ENCODE measurements around the gene KLF11.

KLF11 gene

DNA sequence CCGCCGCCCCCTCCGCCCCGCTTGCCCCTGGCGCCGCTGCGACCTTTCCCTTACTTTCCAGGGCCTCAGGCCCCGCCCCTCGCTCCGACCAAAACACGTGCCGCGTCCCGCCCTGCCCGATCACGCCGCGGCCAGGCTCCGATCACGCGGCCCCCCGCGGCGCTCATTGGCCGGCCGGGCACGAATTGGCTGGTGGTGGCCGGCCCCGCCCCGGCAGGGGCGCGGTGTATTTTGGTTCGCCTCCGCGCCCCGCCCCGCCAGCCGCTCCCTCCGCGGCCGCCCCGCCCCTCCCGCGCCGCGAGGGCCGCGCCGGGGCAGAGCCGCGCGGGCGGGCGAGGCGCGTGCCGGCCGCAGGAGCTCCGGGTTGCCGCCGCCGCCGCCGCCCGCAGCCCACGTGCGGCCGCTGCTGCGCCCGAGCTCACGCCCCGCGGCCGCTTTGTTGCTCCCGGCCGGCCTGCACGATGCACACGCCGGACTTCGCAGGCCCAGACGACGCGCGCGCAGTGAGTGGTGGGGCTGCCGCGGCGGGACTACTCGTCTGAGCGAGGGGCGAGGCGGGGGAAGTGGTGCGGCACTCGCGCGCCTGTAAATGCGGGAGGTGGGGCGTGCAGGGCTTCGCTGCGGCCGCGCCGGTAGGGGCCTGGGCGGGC lies at the start of gene KLF11:
Gene KLF11 (plus strand): TSS at position 295 of the 650 bp plus-strand sequence. CDS start 167 bp downstream, at position 462.
- H3K4me3 ChIP-seq: peak within 1 kb of the TSS; percentile 93
- TF ChIP-seq, protein P1, sequence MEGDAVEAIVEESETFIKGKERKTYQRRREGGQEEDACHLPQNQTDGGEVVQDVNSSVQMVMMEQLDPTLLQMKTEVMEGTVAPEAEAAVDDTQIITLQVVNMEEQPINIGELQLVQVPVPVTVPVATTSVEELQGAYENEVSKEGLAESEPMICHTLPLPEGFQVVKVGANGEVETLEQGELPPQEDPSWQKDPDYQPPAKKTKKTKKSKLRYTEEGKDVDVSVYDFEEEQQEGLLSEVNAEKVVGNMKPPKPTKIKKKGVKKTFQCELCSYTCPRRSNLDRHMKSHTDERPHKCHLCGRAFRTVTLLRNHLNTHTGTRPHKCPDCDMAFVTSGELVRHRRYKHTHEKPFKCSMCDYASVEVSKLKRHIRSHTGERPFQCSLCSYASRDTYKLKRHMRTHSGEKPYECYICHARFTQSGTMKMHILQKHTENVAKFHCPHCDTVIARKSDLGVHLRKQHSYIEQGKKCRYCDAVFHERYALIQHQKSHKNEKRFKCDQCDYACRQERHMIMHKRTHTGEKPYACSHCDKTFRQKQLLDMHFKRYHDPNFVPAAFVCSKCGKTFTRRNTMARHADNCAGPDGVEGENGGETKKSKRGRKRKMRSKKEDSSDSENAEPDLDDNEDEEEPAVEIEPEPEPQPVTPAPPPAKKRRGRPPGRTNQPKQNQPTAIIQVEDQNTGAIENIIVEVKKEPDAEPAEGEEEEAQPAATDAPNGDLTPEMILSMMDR (IDR thresholded peaks at IDR 0.05): no peak
- H3K27ac ChIP-seq: peak within 1 kb of the TSS; percentile 95 to 100
- DNase-seq (ENCODE audit: low spot score): peak; percentile 94

- no peak overlapping the region for H3K27ac ChIP-seq
- TF ChIP-seq, protein P1 (IDR thresholded peaks at IDR 0.05): no peak
- no peak overlapping the region for H3K4me3 ChIP-seq
- DNase-seq (ENCODE audit: low spot score): peak; percentile 22
Observed at GRCh38 chr2:9994462-9994861, 48.9 kb upstream of the KLF11 start.

GRCh38 chr2:9995059-9995458 lies 48.3 kb upstream of the KLF11 start:
- peak; percentile 22 for DNase-seq (ENCODE audit: low spot score)
- H3K4me3 ChIP-seq: no peak overlapping the region
- no peak overlapping the region for H3K27ac ChIP-seq
- TF ChIP-seq, protein P1 (IDR thresholded peaks at IDR 0.05): no peak

DNA sequence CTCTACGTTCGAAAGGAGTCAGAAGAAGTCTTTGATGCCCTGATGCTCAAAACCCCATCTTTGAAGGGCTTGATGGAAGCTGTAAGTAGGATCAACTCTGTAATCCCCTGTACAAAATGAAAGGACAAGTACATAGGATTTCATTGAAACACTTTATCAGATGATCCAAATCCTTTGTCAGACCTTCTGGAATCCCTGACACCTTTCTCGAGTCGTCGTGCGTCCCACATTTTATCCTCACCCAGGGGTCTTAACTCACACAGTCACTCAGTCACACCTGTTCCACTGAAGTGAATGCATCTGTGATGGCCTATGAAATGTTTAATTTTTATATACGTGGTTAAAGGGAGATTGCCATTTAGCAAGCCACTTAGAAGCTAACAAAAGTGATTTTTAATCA lies 47.0 kb upstream of the KLF11 start:
- no peak for DNase-seq (ENCODE audit: low spot score)
- Histone ChIP-seq H3K4me3 (no peak overlapping the region), H3K27ac (no peak overlapping the region)
- TF ChIP-seq, protein P1 (IDR thresholded peaks at IDR 0.05): no peak

- DNase-seq (ENCODE audit: low spot score): peak; percentile 14
- Histone ChIP-seq H3K27ac (no peak overlapping the region), H3K4me3 (no peak overlapping the region)
- TF ChIP-seq, protein P1 (IDR thresholded peaks at IDR 0.05): no peak
Observed at GRCh38 chr2:9997936-9998335, 45.4 kb upstream of the KLF11 start.

DNA sequence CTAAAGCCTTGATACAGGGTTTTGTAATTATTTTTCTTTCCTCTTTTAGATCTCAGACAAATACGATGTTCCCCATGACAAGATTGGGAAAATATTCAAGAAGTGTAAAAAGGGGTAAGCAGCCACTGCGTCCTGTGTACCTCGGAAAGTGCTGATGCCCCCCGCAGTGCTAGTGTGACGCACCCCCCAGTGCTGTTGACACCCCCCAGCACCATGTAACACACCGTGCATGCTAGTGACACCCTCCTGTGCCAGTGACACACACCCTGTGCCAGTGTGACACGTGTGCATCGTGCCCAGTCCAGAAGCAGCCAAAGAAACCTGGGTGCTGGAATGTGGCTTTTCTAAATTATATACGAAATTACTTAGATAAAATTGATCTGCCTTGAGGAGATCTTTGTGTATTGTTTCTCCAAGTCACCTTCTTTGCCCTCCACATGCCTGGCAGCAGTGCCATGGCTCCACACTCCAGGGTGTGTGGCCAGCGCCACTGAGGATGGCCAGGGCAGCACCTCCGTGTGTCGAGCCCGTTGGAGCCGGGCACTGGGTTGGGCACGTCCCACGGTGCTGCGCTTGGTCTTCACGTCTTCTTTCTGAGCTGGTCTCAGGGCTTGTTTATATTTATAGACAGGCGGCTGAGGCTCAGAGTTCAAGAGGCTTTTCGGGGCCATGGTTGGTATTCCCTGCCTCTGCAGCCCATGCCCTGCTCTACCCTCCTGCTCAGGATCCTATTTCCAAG lies 44.3 kb upstream of the KLF11 start:
- DNase-seq (ENCODE audit: low spot score): peak; percentile 31

More for the DNA sequence above, 44.3 kb upstream of the KLF11 start:
- Histone ChIP-seq H3K4me3 (no peak overlapping the region), H3K27ac (no peak overlapping the region)
- TF ChIP-seq, protein P1 (IDR thresholded peaks at IDR 0.05): no peak

Measured in coronary artery (tissue), 2 donors.